ENCODE measurements around the gene PDHB. TPM values are rescaled to one million over a fixed set of nuclear protein-coding genes. Genes with fewer than 3 reads are reported as not detected.

The PDHB gene
- total and polyA plus RNA-seq, 2 of the 13 experiments (the other 11 are each of a cell fraction or from before 2014, with no cell fraction given), result 108 to 153 TPM

DNA sequence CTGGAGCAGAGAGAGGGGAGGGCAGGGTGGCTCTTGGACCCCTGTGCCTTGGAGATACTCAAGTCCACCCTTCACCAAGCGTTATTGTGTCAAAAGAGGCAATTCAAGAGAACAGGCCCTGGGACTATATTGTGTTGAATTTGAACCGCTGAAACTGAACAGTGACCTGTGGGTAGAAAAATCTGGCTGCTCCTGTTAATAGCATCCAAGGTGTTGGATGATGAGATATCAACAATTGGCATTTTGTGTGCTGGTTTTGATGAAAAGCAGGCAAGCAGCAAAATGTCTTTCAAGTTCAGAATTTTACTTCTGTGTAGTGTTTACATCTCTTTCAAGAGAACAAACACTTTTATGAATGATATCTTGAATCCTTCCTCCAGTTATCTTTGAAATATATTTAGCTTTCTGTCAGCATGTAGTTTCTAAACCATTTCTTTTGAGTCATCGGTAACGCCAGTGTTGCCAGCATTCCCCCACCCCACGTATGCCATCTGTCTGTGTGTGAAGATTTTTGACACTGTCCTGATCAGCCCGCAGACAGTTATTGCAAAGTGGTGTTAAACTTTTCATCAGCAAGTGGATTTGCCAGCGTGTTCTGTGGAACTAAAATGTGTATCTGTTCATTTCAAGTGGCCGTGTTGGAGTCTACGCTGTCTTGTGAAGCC lies 34.8 kb downstream of the PDHB start (continued):
- TF ChIP-seq ZNF460 (CRISPR knock-in tag; IDR thresholded peaks at IDR 0.05; ENCODE audit: borderline replicate concordance) (no peak), TBX2 (CRISPR knock-in tag; IDR thresholded peaks at IDR 0.05; ENCODE audit: borderline replicate concordance) (no peak), SMC3 (IDR thresholded peaks at IDR 0.05; ENCODE audit: low read length) (no peak), ASH2L (IDR thresholded peaks at IDR 0.05; ENCODE audit: insufficient read length, low read depth, low read length) (no peak), MLX (CRISPR knock-in tag; IDR thresholded peaks at IDR 0.05) (no peak), ARID2 (CRISPR knock-in tag; IDR thresholded peaks at IDR 0.05; ENCODE audit: borderline replicate concordance) (no peak)

DNA sequence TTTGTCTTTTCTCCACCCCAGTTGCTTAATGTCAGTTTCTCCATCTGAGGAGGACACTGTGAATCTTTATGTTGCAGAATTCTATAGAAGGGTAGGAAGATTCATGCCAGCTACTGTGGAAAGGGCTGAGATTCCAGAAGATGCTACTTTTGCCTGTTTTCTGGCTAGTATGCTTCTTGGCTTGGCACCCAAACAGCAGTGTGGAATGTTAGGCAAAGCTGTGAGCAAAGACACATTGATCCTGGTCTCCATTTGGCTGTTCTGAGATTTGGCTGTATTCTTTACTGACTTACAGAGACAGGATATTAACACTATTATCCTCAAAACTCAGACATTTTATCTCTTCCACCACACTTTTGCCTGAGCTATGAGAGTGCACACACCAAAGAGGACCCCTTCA lies 39.3 kb downstream of the PDHB start:
- intact Hi-C loops (cut with micrococcal nuclease; ENCODE audit: unreplicated experiment), result no loop called here

More for the DNA sequence above, 39.3 kb downstream of the PDHB start:
- POLR2A ChIA-PET, result no interaction called here
- no peak overlapping the region for H3K27ac ChIP-seq (ENCODE audit: extremely low read length, insufficient read depth, low read length)
- no peak for DNase-seq (ENCODE audit: low spot score)
- no peak overlapping the region for H3K9ac ChIP-seq (ENCODE audit: insufficient read depth, low read depth, low read length)
- H4K20me1 ChIP-seq (ENCODE audit: insufficient read depth, low read length), result no peaks in the 10 kb centered on the region
- H3K36me3 ChIP-seq (replicated peaks in 1 of 2; ENCODE audit: control insufficient read depth in 1 of 2, insufficient read depth in 2 of 2, low read length in 2 of 2), result peaks cover 16 to 35% of the 10 kb centered on the region in 2 experiments; a peak in 4 of 5 replicates
- in situ Hi-C loops (cut with HindIII; ENCODE audit: extremely low pct_ligation_motif_present, low pct_unique_long_range_greater_than_20kb), result no loop called here
- no peaks in the 10 kb centered on the region for H3K9me3 ChIP-seq (ENCODE audit: low read length)
- H3K4me1 ChIP-seq (ENCODE audit: insufficient read depth, low read length), result peaks cover 14% of the 10 kb centered on the region
- no peak overlapping the region for H3K4me2 ChIP-seq (ENCODE audit: low read depth, low read length)
- no peaks in the 10 kb centered on the region for H3K79me2 ChIP-seq (ENCODE audit: insufficient read depth, low read length)
- no peak for ATAC-seq
- CTCF ChIA-PET (ENCODE audit: low intra/inter-chr PET ratio, low total read pairs), result no interaction called here
- FAIRE-seq, result no peak
- no peak overlapping the region for H3K4me3 ChIP-seq (replicated peaks in 1 of 3; ENCODE audit: insufficient read depth in 1 of 3, low read depth in 2 of 3, low read length in 3 of 3)
- H3K27me3 ChIP-seq (ENCODE audit: control insufficient read depth in 1 of 2, insufficient read depth in 2 of 2, low read length in 2 of 2), result no peaks in the 10 kb centered on the region; a peak in 1 of 5 replicates
- no peak overlapping the region for H2AFZ ChIP-seq (ENCODE audit: low read length)
- TF ChIP-seq ZBTB44 (CRISPR knock-in tag; IDR thresholded peaks at IDR 0.05), result no peak
- no peak for TF ChIP-seq IRF2 (CRISPR knock-in tag; IDR thresholded peaks at IDR 0.05)
- TF ChIP-seq TBP (CRISPR knock-in tag; IDR thresholded peaks at IDR 0.05), result no peak
- no peak for TF ChIP-seq TAF15 (IDR thresholded peaks at IDR 0.05; ENCODE audit: low read depth, low read length, poor library complexity, severe bottlenecking)
- TF ChIP-seq ZFP90 (CRISPR knock-in tag; IDR thresholded peaks at IDR 0.05; ENCODE audit: borderline replicate concordance), result no peak
- TF ChIP-seq ZNF292 (CRISPR knock-in tag; IDR thresholded peaks at IDR 0.05; ENCODE audit: borderline replicate concordance, low read depth), result no peak
- no peak for TF ChIP-seq ZNF17 (CRISPR knock-in tag; IDR thresholded peaks at IDR 0.05)
- TF ChIP-seq, protein P1, sequence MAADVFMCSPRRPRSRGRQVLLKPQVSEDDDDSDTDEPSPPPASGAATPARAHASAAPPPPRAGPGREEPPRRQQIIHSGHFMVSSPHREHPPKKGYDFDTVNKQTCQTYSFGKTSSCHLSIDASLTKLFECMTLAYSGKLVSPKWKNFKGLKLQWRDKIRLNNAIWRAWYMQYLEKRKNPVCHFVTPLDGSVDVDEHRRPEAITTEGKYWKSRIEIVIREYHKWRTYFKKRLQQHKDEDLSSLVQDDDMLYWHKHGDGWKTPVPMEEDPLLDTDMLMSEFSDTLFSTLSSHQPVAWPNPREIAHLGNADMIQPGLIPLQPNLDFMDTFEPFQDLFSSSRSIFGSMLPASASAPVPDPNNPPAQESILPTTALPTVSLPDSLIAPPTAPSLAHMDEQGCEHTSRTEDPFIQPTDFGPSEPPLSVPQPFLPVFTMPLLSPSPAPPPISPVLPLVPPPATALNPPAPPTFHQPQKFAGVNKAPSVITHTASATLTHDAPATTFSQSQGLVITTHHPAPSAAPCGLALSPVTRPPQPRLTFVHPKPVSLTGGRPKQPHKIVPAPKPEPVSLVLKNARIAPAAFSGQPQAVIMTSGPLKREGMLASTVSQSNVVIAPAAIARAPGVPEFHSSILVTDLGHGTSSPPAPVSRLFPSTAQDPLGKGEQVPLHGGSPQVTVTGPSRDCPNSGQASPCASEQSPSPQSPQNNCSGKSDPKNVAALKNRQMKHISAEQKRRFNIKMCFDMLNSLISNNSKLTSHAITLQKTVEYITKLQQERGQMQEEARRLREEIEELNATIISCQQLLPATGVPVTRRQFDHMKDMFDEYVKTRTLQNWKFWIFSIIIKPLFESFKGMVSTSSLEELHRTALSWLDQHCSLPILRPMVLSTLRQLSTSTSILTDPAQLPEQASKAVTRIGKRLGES (CRISPR knock-in tag; IDR thresholded peaks at IDR 0.05; ENCODE audit: borderline replicate concordance), result no peak
- TF ChIP-seq SIX4 (CRISPR knock-in tag; IDR thresholded peaks at IDR 0.05), result no peak
- no peak for TF ChIP-seq ZNF563 (CRISPR knock-in tag; IDR thresholded peaks at IDR 0.05)
- BruUV-seq (replicated peaks), result no TSS peak

All from HepG2 (cell line).